ENCODE results near the gene GFRA1. TPM values are rescaled to one million over a fixed set of nuclear protein-coding genes. Genes with fewer than 3 reads are reported as not detected.

The GFRA1 gene
- polyA plus RNA-seq, 3 donors, result not detected

DNA sequence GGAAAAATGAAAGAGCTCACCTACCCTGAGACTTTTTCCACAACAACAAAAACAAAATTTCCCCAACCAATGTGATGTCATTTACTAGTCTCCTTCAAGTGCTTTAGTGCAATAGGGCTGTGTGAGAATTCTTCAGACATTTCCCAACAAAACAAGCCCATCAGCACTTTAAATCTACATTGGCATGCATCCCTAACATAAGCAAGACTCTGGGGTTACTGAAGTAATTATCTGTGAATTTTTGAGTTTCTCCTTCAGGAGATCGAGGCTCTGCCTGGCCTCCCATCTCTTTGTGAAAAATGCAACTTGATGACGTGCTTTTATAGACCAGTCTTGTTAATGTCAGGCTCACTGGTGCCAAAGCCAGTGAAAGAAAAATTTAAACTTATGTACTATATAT lies 255.6 kb downstream of the GFRA1 start:
- Histone ChIP-seq H3K4me1 (ENCODE audit: control insufficient read depth in 1 of 2, insufficient read depth in 2 of 2, low read length in 2 of 2) (no peaks in the 10 kb centered on the region), H3K9me3 (replicated peaks in 1 of 2; ENCODE audit: control insufficient read depth in 1 of 2, insufficient read depth in 1 of 2, low read length in 2 of 2) (no peaks in the 10 kb centered on the region), H3K27ac (ENCODE audit: low read depth in 1 of 2, low read length in 2 of 2) (no peak overlapping the region), H3K9ac (ENCODE audit: insufficient read depth, low read length, poor library complexity, severe bottlenecking) (no peak overlapping the region), H4K20me1 (ENCODE audit: insufficient read depth, low read length) (no peaks in the 10 kb centered on the region), H3K4me3 (replicated peaks in 1 of 3; ENCODE audit: low read depth in 2 of 3, low read length in 3 of 3) (no peak overlapping the region), H3K79me2 (ENCODE audit: insufficient read depth, low read length) (no peaks in the 10 kb centered on the region), H3K4me2 (replicated peaks; ENCODE audit: extremely low read depth, low read length, poor library complexity, severe bottlenecking) (no peak overlapping the region), H3K36me3 (replicated peaks in 1 of 2; ENCODE audit: control insufficient read depth in 1 of 2, insufficient read depth in 2 of 2, low read length in 2 of 2) (no peaks in the 10 kb centered on the region), H2AFZ (ENCODE audit: insufficient read depth, low read depth, low read length, poor library complexity, severe bottlenecking) (no peak overlapping the region), H3K27me3 (ENCODE audit: control insufficient read depth in 2 of 2, insufficient read depth in 2 of 2, low read length in 2 of 2) (no peaks in the 10 kb centered on the region)
- Mint-ChIP-seq H3K9me3 (peaks cover 0 to 17% (median 4%) of the 10 kb centered on the region in 7 donors), H3K4me3 (no peak overlapping the region), H3K27ac (no peak overlapping the region), H3K36me3 (no peaks in the 10 kb centered on the region), H3K4me1 (no peaks in the 10 kb centered on the region), H3K27me3 (ENCODE audit: low read depth in 3 of 3) (peaks cover 0 to 2% (median 0%) of the 10 kb centered on the region in 3 donors)
- WGBS (ENCODE audit: insufficient coverage), result no CpG with 5 or more reads among the region's 2 CpGs
- DNase-seq, result no peak
- TF ChIP-seq, protein P1, sequence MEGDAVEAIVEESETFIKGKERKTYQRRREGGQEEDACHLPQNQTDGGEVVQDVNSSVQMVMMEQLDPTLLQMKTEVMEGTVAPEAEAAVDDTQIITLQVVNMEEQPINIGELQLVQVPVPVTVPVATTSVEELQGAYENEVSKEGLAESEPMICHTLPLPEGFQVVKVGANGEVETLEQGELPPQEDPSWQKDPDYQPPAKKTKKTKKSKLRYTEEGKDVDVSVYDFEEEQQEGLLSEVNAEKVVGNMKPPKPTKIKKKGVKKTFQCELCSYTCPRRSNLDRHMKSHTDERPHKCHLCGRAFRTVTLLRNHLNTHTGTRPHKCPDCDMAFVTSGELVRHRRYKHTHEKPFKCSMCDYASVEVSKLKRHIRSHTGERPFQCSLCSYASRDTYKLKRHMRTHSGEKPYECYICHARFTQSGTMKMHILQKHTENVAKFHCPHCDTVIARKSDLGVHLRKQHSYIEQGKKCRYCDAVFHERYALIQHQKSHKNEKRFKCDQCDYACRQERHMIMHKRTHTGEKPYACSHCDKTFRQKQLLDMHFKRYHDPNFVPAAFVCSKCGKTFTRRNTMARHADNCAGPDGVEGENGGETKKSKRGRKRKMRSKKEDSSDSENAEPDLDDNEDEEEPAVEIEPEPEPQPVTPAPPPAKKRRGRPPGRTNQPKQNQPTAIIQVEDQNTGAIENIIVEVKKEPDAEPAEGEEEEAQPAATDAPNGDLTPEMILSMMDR (IDR thresholded peaks at IDR 0.05), result no peak
- intact Hi-C loops (cut with micrococcal nuclease), result no loop called here

DNA sequence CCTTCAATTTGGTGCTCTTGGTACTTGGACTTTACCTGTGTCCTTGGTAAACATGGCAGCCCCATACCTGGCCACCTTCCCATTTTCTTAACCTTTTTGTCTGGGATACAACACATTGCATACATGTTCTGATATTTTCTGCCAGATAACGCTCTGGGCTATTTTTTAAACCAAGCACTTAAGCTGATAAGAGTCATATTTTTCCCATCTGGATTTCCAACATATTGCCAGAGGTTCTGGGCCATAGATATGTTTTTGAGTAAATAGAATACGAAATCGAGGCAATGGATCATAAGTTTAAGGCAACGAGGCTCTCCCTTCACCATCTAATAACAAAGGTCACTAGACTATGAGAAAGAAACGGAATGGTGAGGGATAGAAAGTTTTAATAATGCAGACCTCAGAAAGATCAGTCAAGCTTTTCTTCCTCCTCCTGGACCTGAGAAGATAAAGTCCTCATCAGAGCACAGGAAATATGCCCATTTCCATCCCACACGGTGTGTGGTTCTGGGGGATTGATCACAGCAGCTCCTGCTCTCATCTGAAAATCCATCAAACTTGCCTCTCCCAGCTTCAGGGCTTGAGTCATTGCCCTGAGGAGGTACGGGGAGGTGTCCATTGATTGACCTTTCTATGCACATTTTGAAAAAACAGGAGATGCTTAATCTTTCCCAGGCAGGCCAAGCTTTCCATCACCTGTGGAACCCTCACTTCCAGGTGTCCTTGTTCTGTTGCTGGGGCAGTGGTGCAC lies 257.2 kb downstream of the GFRA1 start:
- no peak for DNase-seq
- intact Hi-C loops (cut with micrococcal nuclease), result no loop called here
- Histone ChIP-seq H3K4me1 (ENCODE audit: control insufficient read depth in 1 of 2, insufficient read depth in 2 of 2, low read length in 2 of 2) (no peaks in the 10 kb centered on the region), H3K9me3 (replicated peaks in 1 of 2; ENCODE audit: control insufficient read depth in 1 of 2, insufficient read depth in 1 of 2, low read length in 2 of 2) (no peaks in the 10 kb centered on the region), H4K20me1 (ENCODE audit: insufficient read depth, low read length) (no peaks in the 10 kb centered on the region), H2AFZ (ENCODE audit: insufficient read depth, low read depth, low read length, poor library complexity, severe bottlenecking) (no peak overlapping the region), H3K4me2 (replicated peaks; ENCODE audit: extremely low read depth, low read length, poor library complexity, severe bottlenecking) (no peak overlapping the region), H3K4me3 (replicated peaks in 1 of 3; ENCODE audit: low read depth in 2 of 3, low read length in 3 of 3) (no peak overlapping the region), H3K27me3 (ENCODE audit: control insufficient read depth in 2 of 2, insufficient read depth in 2 of 2, low read length in 2 of 2) (no peaks in the 10 kb centered on the region), H3K27ac (ENCODE audit: low read depth in 1 of 2, low read length in 2 of 2) (no peak overlapping the region), H3K36me3 (replicated peaks in 1 of 2; ENCODE audit: control insufficient read depth in 1 of 2, insufficient read depth in 2 of 2, low read length in 2 of 2) (no peaks in the 10 kb centered on the region), H3K79me2 (ENCODE audit: insufficient read depth, low read length) (no peaks in the 10 kb centered on the region), H3K9ac (ENCODE audit: insufficient read depth, low read length, poor library complexity, severe bottlenecking) (no peak overlapping the region)
- Mint-ChIP-seq H3K4me1 (no peaks in the 10 kb centered on the region), H3K27me3 (ENCODE audit: low read depth in 3 of 3) (peaks cover 0 to 2% (median 0%) of the 10 kb centered on the region in 3 donors), H3K9me3 (peaks cover 0 to 13% (median 4%) of the 10 kb centered on the region in 7 donors), H3K4me3 (no peak overlapping the region), H3K36me3 (no peaks in the 10 kb centered on the region), H3K27ac (no peak overlapping the region)
- TF ChIP-seq, protein P1 (IDR thresholded peaks at IDR 0.05), result no peak
- WGBS (ENCODE audit: insufficient coverage), result no CpG with 5 or more reads among the region's 7 CpGs

All from CD14-positive monocyte (primary cell).